Ishikawa (cell line): Measurements from ENCODE around the gene S100A1.

ENCODE experiments used
- EGR1 ChIP-seq: IDR thresholded peaks from 2 replicates; pipeline ENCODE4 v1.6.1; 2012
- EP300 ChIP-seq: IDR thresholded peaks from 2 replicates; pipeline ENCODE4 v1.6.1; 2012; ENCODE audit warnings: borderline replicate concordance
- RAD21 ChIP-seq: IDR thresholded peaks from 2 replicates; pipeline ENCODE4 v1.6.1; 2012; ENCODE audit warnings: low read depth
- TAF1 ChIP-seq: IDR thresholded peaks from 2 replicates; pipeline ENCODE4 v1.6.1; 2012; ENCODE audit warnings: low read depth, mild to moderate bottlenecking
- USF1 ChIP-seq: IDR thresholded peaks from 2 replicates; pipeline ENCODE4 v1.6.1; 2012
- YY1 ChIP-seq: IDR thresholded peaks from 2 replicates; pipeline ENCODE4 v1.6.1; 2012; ENCODE audit warnings: low read depth

GRCh38 chr1:153607381-153607780, 20.9 kb upstream of the S100A1 start:
- TF ChIP-seq USF1, result no peak
- TF ChIP-seq RAD21, result no peak
- no peak for TF ChIP-seq EGR1
- TF ChIP-seq TAF1, result no peak
- TF ChIP-seq EP300, result no peak
- no peak for TF ChIP-seq YY1
